CD4-positive, alpha-beta T cell (primary cell): Measurements from ENCODE around the gene PCDHA1. TPM values are rescaled to one million over a fixed set of nuclear protein-coding genes. Genes with fewer than 3 reads are reported as not detected.

Source experiments
- ATAC-seq: fragments of 200-7000 bp; cut with Tn5 transposase; one replicate; pipeline ENCODE4 v1.10.0; 2022; ENCODE audit warnings: mild to moderate bottlenecking; ENCODE audit not compliant: poor library complexity
- CTCF ChIA-PET: fragments of 350-600 bp; sonication (Branson Sonifier 250); formaldehyde crosslinking; loops from one replicate; lab custom pipeline; 2021; ENCODE audit warnings: antibody characterized with exemption, inconsistent platforms; lab: Charles Lee
- POLR2A ChIA-PET: fragments of 350-600 bp; sonication (Branson Sonifier 250); formaldehyde crosslinking; loops from one replicate; lab custom pipeline; 2021; ENCODE audit warnings: antibody characterized with exemption, inconsistent platforms; lab: Charles Lee
- DNase-seq, 14 experiments: peaks; one replicate each; pipeline ENCODE4 v3.0.0-alpha.2; 2013 to 2020; ENCODE audit warnings: mixed read lengths in 2 of 14
- H3K27ac ChIP-seq, 2 donors: one replicate each; pipeline versions ENCODE4 v1.5.1 to v1.7.0; 2013; ENCODE audit warnings: low read length in 2 of 2, low read depth in 1 of 2, mild to moderate bottlenecking in 1 of 2
- H3K27me3 ChIP-seq, 2 experiments: 1 replicate in 1 of 2; 2 replicates in 1 of 2; pipeline versions ENCODE4 v1.6.1 to v1.7.0; 2013; ENCODE audit warnings: low read length in 2 of 2, control low read depth in 1 of 2, mild to moderate bottlenecking in 1 of 2, moderate library complexity in 1 of 2; ENCODE audit not compliant: insufficient read depth in 2 of 2, control insufficient read depth in 1 of 2
- H3K36me3 ChIP-seq: one replicate; pipeline ENCODE4 v1.6.1; 2013; ENCODE audit warnings: low read length, control low read depth; ENCODE audit not compliant: insufficient read depth
- H3K4me1 ChIP-seq: one replicate; pipeline ENCODE4 v1.6.1; 2013; ENCODE audit warnings: low read length, control low read depth; ENCODE audit not compliant: insufficient read depth
- H3K4me3 ChIP-seq: one replicate; pipeline ENCODE4 v1.5.1; 2013; ENCODE audit warnings: mild to moderate bottlenecking, low read length, moderate library complexity
- H3K9me3 ChIP-seq, 2 experiments: 1 replicate in 1 of 2; 2 replicates in 1 of 2; pipeline versions ENCODE4 v1.6.1 to v1.7.0; 2013; ENCODE audit warnings: low read length in 2 of 2, mild to moderate bottlenecking in 2 of 2, control low read depth in 1 of 2, moderate library complexity in 1 of 2; ENCODE audit not compliant: control insufficient read depth in 1 of 2, insufficient read depth in 1 of 2
- H3K27ac Mint-ChIP-seq: one replicate; pipeline ENCODE4 v1.8.0; 2020; ENCODE audit warnings: mixed read lengths
- H3K27me3 Mint-ChIP-seq: one replicate; pipeline ENCODE4 v1.8.0; 2021; ENCODE audit warnings: mixed read lengths
- H3K36me3 Mint-ChIP-seq: one replicate; pipeline ENCODE4 v1.8.0; 2021; ENCODE audit warnings: low read depth, mixed read lengths
- H3K4me1 Mint-ChIP-seq: one replicate; pipeline ENCODE4 v1.8.0; 2021; ENCODE audit warnings: low read depth, mixed read lengths
- H3K4me3 Mint-ChIP-seq: one replicate; pipeline ENCODE4 v1.8.0; 2020; ENCODE audit warnings: mild to moderate bottlenecking, mixed read lengths
- H3K9me3 Mint-ChIP-seq: one replicate; pipeline ENCODE4 v1.8.0; 2020; ENCODE audit warnings: mixed read lengths
- intact Hi-C, 2 experiments: fragments of 100-400 bp; cut with DNase I in 1 of 2; cut with micrococcal nuclease in 1 of 2; formaldehyde crosslinking; loops; one replicate each; pipeline versions ENCODE4 v1.15.1 to v1.9.0; 2023 to 2025; cut with DNase I, micrococcal nuclease
- total RNA-seq, 174 experiments: library from RNA in 2 of 174; stranded (reverse) in 2 of 174; gene quantifications; one replicate each; pipeline ENCODE4 v1.2.3 and lab custom pipeline; 2021 to 2026
- TF ChIP-seq, protein P1 (sequence below): fragments of 200-600 bp; IDR thresholded peaks from one replicate; pipeline ENCODE4 v1.8.0; 2022; ENCODE audit warnings: antibody characterized with exemption, mild to moderate bottlenecking

The PCDHA1 gene
- total RNA-seq, 2 experiments from 2014 or later: not detected

DNA sequence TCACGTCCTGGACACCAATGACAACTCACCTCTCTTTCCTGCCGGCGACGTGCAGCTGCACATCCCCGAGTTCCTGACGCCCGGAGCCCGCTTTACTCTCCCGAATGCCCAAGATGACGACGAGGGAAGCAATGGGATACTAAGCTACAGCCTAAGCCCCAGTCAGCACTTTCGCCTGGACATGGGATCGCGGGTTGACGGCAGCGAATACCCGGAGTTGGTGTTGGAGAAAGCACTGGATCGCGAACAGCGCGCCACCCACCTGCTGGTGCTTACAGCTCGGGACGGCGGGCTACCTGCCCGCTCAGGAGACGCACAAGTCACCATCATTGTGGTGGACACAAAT is 141.3 kb downstream of the PCDHA1 start:
- H3K36me3 ChIP-seq: no peaks in the 10 kb centered on the region
- ATAC-seq (no peak), DNase-seq (no peak)
- Mint-ChIP-seq H3K36me3 (no peaks in the 10 kb centered on the region), H3K4me3 (peak overlapping the region; percentile 62), H3K27me3 (peaks cover 77% of the 10 kb centered on the region), H3K9me3 (no peaks in the 10 kb centered on the region), H3K4me1 (peaks cover 10% of the 10 kb centered on the region), H3K27ac (no peak overlapping the region)
- peak overlapping the region; percentile 41 for H3K4me3 ChIP-seq
- TF ChIP-seq, protein P1, sequence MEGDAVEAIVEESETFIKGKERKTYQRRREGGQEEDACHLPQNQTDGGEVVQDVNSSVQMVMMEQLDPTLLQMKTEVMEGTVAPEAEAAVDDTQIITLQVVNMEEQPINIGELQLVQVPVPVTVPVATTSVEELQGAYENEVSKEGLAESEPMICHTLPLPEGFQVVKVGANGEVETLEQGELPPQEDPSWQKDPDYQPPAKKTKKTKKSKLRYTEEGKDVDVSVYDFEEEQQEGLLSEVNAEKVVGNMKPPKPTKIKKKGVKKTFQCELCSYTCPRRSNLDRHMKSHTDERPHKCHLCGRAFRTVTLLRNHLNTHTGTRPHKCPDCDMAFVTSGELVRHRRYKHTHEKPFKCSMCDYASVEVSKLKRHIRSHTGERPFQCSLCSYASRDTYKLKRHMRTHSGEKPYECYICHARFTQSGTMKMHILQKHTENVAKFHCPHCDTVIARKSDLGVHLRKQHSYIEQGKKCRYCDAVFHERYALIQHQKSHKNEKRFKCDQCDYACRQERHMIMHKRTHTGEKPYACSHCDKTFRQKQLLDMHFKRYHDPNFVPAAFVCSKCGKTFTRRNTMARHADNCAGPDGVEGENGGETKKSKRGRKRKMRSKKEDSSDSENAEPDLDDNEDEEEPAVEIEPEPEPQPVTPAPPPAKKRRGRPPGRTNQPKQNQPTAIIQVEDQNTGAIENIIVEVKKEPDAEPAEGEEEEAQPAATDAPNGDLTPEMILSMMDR: no peak
- no peak overlapping the region for H3K27ac ChIP-seq
- ChIA-PET CTCF (no interaction called here), POLR2A (no interaction called here)
- intact Hi-C loops: no loop called here
- H3K9me3 ChIP-seq: peaks cover 0 to 27% of the 10 kb centered on the region in 2 experiments
- H3K27me3 ChIP-seq: peaks cover 35 to 45% of the 10 kb centered on the region in 2 experiments
- peaks cover 20% of the 10 kb centered on the region for H3K4me1 ChIP-seq

GRCh38 chr5:140934964-140935606 is 149.1 kb downstream of the PCDHA1 start:
- H3K36me3 Mint-ChIP-seq: no peaks in the 10 kb centered on the region
- no peaks in the 10 kb centered on the region for H3K4me1 Mint-ChIP-seq
- no peak overlapping the region for H3K27ac Mint-ChIP-seq
- no peaks in the 10 kb centered on the region for H3K27me3 ChIP-seq
- H3K4me1 ChIP-seq: no peaks in the 10 kb centered on the region
- H3K9me3 Mint-ChIP-seq: no peaks in the 10 kb centered on the region
- no peak overlapping the region for H3K4me3 ChIP-seq
- DNase-seq (no peak), ATAC-seq (no peak)
- intact Hi-C loops: no loop called here
- CTCF ChIA-PET: no interaction called here
- H3K27ac ChIP-seq: no peak overlapping the region
- TF ChIP-seq, protein P1: no peak
- no peaks in the 10 kb centered on the region for H3K36me3 ChIP-seq
- H3K4me3 Mint-ChIP-seq: no peak overlapping the region
- POLR2A ChIA-PET: no interaction called here
- peaks cover 17% of the 10 kb centered on the region for H3K27me3 Mint-ChIP-seq
- no peaks in the 10 kb centered on the region for H3K9me3 ChIP-seq

- peaks cover 0 to 4% of the 10 kb centered on the region in 2 experiments for H3K9me3 ChIP-seq
- Mint-ChIP-seq H3K4me1 (no peaks in the 10 kb centered on the region), H3K27ac (no peak overlapping the region), H3K9me3 (peaks cover 23% of the 10 kb centered on the region), H3K4me3 (no peak overlapping the region), H3K36me3 (no peaks in the 10 kb centered on the region), H3K27me3 (peaks cover 9% of the 10 kb centered on the region)
- ChIA-PET CTCF (no interaction called here), POLR2A (no interaction called here)
- H3K4me1 ChIP-seq: no peaks in the 10 kb centered on the region
- no peaks in the 10 kb centered on the region for H3K27me3 ChIP-seq
- H3K27ac ChIP-seq: no peak overlapping the region
- TF ChIP-seq, protein P1: no peak
- ATAC-seq: no peak
- intact Hi-C loops: no loop called here
- no peaks in the 10 kb centered on the region for H3K36me3 ChIP-seq
- H3K4me3 ChIP-seq: no peak overlapping the region
- DNase-seq: no peak
Measured at GRCh38 chr5:140946578-140946977, 160.6 kb downstream of the PCDHA1 start.
